GM21447 (cell line): ENCODE measurements around the gene ZNF550.

Experiments used
- ATAC-seq: cut with Tn5 transposase; IDR thresholded peaks from one replicate; pipeline ENCODE4 v1.9.1; 2021; ENCODE audit not compliant: unreplicated experiment

ZNF550 gene

DNA sequence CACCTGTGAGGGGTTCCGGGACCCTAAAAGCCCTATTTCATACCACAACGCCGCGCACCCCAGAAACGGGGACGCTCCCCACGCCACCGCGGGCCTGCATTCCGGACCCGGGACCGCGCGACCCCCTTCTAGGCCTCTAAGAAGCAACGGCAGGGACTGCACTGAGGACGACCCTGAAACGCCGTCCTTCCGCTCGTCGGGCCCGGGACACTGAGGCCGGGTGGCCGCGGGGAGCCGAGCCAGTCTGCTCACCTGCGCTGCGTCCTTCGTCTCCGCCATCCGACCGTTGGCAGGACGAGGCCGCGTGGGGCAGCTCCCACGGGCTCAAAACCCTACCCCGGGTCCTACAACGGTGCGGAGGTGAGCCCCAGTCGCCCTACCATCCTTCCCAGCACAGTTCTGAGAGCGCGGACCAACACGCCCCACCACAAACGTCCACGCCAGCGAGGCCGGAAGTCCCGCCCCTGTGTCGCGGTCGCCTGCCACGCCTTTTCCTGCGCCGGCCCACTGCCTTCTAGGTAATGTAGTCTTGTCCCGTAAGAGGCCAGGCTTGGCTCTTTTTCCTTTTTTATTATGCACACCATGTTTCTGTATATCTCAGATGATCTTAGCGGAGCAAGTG is at the start of gene ZNF550:
Gene ZNF550, minus strand, starts transcription at position 460 of the 622 bp plus-strand sequence. Its CDS starts 181 bp downstream, at position 279.
- ATAC-seq: peak; percentile 99

DNA sequence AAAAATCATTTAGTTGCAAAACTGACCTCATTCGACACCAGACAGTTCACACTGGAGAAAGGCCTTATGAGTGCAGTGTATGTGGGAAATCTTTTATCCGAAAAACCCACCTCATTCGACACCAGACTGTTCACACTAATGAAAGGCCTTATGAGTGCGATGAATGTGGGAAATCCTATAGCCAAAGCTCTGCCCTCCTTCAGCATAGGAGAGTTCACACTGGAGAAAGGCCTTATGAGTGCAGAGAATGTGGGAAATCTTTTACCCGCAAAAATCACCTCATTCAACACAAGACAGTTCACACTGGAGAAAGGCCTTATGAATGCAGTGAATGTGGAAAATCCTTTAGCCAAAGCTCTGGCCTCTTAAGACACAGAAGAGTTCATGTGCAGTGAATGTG is 47.3 kb upstream of the ZNF550 start:
- ATAC-seq: no peak

DNA sequence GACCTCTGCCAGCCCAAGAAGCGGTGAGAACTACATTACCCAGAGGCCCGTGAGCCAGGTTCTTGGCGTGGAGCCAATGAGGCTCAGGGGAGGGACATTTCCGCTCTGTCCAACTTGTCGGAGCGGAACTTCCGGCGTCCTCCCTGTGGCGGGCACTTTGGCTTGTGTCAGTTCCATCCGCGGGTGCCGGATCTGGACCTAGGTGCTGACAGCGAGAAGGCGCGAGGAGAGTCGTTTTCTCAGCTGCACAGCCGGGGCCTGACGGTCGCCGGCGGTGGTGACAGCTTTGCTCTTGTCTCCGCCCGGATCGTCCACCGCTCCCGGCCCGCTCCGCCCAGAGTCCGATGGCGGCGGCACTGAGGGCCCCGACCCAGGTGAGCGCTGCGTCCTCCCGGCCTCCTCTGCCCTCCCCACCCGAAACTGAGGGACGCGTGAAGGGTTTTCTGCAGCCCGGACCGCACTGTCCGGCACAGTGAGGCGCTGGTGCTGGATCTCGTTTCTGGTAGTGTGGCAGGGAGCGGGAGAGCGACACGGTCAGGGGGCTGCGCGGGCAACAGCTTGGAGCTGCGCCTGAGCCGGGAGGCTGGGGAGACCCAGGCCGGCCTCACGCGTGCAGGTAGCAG is 40.2 kb upstream of the ZNF550 start, which contains the start of gene ZNF530:
Gene ZNF530, plus strand, starts transcription at position 125 of the 623 bp plus-strand sequence. CDS start 4,461 bp downstream, outside the sequence.
- ATAC-seq: peak; percentile 97

DNA sequence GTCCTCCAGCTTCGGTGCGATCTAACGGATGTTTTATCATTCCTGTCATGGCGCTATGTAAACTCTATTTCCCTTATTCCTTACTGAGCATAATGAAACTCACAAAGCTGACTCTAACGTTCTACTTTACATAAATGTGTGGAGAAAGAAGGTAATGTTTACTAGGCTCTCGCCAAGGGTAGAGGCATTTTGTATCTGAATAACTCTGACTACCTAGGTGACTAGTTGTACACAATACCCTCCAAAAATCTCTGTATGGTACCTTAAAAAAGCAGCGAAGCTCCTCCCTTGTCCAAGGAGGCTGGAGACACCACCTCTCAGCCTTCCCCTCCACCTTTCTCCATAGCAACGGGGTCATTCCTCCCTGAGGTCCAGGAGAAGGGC is 39.7 kb upstream of the ZNF550 start:
- no peak for ATAC-seq

DNA sequence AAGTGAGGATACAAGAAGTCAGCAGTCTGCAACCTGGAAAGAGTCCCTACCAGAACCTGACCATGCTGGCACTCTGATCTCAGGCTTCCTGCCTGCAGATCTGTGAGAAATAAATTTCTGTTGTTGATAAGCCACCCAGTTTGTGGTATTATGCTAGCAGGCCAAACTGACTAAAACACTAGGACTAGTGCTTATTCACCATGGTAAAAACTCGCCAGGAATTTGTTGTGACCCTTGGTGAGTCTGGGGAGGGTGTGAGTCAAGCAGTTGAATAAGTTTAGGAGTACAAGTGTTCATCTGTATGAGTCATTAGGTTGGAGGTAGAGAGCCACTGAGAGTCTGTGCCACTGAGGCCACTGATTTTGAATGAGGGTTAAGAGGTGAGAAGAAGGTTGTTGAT is 27.9 kb upstream of the ZNF550 start:
- no peak for ATAC-seq

DNA sequence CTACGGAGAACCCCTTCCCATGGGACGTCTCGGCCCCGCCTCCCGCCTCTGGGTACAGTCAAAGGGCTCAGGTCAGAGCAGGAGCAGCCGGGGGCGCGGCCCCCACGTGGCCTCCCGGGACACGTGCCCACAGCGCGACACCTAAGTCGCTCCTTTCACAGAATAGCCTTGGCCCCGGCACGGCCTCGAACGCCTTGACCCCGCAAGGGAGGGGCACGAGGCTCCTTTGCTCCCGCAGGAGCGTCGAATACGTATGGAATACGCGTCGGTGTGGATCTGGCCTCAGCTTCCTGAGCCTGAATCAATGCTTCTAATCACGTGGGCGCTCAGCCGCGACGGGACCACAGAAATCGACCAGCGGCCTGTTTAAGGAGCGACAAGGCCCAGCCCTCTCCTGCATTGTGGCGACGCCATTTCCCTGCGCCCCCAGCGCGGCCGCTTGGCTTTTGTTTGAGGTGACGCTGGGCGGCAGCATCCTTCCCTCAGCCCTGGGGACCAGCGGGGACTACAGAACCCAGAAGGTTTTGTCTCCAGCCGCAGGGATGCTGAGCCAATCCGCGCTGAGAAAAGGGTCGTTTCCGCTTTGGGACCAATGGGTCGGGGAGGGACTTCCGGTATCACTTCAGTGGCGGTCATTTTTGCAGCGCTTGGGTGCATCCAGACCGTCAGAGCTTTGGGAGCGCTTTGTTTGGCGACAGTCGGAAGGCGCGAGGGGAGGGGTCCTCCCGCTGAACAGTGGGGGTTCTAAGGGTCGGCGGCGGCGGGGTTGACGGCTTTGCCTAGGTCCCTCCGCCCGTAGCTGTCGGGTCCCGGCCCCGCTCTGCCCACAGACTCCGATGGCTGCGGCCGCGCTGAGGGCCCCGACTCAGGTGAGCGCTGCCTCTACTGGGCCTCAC is 24.1 kb upstream of the ZNF550 start, which contains the start of gene ZIK1:
Gene ZIK1, plus strand, starts transcription at position 625 of the 896 bp plus-strand sequence. Its CDS starts 212 bp downstream, at position 837.
- ATAC-seq: peak; percentile 85

DNA sequence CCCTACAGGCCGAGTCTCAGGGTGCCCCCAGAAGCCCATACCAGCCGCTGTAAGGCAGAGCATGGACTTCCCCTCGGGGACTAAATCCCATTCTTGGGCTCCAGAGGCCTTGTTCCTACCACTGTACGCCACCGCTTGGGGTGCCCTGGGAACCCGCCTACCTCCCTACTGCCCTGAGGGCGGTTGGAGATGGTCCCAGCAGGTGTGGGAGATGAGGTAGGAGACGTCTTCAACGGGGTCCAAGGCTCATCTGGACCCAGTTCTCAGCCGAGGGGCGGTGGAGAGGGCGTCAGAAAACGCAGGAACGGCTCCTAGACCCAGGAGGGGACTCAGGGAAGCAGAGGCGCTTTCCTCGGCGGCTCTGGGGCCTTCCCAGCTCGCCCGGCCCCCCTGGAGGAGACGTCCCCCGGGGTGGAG is 23.4 kb upstream of the ZNF550 start:
- no peak for ATAC-seq

DNA sequence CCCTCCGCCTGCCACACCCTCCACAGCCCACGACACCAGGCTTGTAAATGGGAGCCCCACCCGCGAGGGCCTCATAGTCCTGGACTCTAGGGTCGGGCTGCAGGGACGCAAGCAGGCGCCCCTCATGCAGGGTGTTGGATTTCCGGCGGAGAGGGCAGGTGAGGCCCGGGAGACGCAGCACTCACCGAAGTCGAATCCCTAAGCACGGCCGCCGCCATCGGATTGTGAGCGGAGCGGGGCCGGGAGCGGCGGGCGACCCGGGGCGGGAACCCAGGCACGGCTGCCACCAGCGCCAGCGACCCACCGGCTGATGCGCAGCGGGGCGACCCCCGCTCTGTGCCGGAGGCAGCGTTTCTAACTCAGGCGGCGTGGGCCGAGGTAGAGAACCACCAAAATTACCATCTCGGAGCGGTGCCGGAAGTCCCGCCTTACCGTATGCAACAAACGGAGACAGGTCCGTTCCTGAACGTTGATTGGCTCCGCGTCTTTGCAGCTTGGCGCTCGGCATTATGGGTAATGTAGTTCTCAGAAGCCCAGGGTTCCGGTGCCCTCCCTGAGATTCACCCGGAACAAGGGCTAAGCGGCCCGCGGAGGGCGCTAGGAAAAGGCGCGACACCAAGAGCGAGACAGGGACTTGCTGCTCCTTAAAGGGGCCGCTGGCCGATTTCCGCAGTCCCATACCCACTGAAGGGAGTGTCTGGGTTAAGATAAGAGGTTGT is 19.0 kb upstream of the ZNF550 start, which contains the start of gene ZNF416:
Gene ZNF416, minus strand, starts transcription at position 425 of the 719 bp plus-strand sequence. Its CDS starts 207 bp downstream, at position 218.
- ATAC-seq: peak; percentile 92

DNA sequence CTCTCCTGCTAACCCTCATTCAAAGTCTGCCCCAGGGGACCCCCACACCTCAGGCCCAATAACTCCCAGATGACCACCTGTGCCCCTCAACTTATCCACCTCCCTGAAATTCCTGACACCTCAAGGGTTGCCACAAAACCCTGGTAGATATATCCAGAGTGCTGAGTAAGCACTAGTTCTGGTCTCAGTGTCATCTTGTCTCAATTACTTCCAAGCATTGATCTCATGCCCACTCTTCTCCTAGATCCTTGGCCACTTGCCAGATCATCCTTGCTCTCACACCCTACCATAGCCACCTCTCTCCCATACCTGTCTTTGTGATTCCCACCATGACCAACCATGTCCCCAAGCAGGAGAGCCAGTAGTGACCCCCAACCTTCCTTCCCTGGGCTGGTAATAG is 17.0 kb upstream of the ZNF550 start:
- ATAC-seq: no peak

DNA sequence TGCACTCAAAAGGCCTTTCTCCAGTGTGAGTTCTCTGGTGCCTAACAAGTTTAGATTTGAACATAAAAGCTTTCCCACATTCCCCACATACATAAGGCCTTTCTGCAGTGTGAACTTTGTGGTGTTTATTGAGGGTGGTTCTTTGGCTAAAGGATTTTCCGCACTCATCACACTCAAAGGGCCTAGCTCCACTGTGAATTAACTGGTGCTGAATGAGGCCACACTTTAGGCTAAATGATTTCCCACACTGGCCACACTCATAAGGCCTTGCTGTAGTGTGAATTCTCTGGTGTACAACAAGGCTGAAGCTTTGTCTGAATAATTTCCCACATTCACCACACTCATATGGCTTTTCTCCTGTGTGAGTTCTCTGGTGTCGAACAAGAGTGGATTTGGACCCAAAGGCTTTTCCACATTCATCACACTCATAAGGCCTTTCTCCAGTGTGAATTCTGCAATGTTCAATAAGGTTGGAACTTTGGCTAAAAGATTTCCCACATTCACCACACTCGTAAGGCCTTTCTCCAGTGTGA is 12.8 kb upstream of the ZNF550 start:
- ATAC-seq: no peak

DNA sequence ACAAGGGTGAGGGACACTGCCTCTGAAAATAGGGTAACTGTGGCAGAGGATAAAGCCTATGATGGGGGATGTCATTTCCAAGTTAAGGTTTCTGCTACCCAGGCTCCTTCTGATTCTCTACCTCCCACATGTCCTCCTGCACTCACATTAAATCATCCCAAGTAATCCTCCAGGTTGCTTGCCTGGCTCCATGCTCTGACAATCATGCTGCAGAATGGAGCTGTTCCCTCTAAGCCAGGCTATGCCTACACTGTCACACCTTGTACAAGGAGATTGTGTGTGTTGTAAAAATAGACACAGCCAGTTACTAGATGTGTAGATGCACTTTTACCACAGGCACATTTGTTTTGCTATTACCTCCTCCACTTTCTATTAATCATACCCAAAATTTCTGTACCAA is 11.0 kb upstream of the ZNF550 start:
- ATAC-seq: no peak

DNA sequence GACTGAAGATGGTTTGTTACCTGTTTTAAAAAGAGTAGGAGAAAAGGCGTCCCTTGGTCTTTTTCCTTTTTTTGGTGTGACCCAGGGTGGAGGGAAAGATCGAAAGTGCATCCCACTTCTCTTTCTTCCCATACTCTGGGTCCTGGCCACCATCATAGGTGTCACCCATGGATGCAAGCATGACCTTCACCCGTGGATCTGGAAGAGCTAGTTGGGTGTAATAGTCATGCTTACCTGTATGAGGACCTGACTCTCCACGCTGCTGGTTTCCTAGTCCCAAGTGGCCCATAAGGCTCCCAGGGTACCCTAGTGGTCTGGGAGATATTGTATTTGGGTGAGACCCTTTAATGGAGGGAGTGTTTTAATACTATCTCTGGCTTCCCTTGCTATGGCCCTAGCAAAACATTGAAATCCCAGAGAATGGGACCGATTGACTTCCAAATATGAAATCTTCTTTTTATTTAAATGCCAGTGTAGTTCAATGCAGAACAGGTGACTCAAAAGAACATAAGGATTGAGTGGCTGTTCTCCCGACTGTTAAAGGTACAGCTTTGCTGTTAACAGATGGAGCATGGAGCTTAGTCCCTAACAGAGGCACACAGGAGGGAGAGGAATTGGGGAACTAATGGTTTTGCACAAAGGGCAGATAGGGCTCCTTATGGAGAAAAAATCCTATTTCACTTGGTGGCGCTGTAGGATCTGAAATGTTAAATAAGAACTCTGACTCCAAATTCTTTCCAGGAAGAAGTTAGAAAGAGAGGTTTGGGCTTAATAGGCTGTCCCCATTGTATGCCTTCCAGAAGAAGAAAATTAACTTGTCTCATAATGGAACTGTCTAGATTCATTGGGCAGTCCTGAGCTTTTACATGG is 7.0 kb upstream of the ZNF550 start:
- ATAC-seq: no peak

DNA sequence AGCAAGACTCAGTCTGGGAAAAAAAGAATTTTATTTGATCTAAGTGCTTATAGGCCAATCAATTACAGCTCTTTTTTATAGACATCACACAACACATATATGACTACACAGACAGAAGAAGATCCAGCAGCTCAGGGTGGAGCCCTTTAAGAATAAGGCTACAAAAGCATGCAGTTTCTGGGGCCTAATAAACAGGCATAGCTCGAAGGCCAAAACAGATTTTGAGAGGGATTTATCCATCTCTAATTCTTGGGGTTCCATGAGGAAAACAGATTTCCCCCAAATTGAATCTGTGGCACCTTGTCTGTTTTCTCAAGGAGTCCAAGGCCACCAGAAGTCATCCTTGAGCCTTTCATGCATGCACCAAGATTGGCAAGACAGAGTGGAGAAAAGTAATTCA is 3.9 kb upstream of the ZNF550 start:
- no peak for ATAC-seq

DNA sequence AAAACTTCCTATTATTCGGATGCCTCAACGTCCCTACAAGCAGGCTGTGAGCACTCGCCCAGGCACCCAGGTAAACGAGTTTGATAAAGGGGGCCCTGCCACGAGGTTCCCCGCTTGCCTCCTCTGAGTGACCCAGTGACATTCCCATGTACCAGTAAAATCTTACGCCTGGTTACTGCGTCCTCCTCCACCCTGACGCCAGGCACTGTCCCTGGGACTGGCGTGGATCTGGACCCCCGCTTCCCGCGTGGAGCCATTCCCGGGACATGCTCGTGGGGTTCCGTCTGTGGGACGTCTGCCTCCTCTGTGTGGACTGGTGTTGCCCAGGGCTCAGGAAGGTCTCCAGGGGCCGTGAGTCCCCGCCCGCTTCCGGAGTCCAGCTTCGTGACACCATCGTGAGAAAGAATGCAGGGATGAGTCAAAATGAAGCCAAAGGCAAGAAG is 407 bp upstream of the ZNF550 start:
- no peak for ATAC-seq

DNA sequence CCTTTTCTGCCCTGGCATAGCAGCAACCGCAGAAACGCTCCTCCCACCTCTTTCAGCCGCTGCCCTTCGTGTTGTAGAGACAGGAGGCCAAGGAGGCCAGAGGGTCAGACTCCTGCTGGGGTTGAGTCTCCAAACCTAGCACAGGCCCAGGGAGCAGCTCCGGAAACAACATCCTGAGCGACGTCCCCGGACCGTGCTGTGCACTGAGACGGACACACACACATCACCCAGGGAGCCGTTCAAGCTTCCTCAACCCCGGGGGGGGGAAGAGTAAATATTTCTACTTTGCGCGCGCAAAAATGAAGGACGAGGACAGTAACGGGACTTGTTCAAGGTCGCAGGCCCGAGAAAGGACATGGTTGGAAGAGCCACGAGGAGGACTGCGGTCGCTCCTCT is 657 bp downstream of the ZNF550 start:
- peak; percentile 41 for ATAC-seq

DNA sequence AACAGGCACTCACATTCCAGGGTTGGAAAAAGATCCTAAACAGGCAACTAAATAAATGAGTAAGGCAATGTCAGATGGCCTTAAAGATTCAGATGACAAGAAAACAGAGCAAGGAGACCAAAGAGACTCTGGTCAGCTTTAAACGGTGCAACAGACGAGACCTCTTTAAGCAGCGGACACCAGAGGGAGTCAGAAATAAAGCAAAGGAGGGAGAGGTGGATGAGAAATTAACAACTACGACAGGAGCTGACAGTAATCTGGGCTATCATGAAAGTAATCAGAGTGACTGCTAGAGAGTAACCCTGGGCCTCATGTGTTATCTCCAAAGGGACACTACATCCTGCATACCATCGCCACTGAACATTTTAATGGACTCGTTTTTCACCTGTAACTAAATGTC is 1.1 kb downstream of the ZNF550 start:
- ATAC-seq: no peak

DNA sequence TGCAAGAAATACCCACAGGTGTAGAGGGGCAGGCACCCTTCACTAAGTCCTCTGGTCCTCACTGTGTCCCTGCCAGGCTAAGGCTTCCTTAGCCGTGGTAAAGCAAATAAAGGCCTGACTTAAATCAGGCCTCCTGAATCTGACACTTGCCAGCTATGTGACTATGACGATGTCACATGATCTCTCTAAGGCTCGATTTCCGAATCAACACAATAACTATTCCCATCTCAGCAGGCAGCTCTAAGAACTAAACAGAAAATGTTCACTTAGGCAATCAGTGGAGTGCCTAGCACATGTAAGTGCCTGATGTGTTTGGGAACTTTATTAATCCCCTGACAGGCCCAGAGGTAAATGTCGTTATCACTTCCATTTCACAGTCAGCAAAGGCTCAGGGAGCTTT is 2.0 kb downstream of the ZNF550 start:
- no peak for ATAC-seq

DNA sequence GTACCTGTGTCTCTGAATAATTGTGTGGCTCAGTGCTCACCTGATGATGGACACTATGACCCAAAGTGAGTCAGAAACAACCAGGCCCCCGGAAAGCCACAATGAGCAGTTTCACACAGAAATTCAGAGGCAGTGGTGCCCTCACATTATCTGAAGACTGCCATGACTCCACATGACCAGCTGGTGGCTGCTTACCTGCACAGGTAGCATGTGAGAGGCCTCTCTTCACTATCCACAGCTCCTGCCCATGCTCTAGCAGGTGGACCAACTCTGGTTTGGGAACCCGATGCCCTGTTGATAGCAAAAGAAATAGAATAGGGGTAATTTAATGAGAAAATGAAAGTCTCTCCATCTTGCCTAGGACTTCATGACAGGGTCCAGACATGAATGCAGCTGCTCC is 7.2 kb downstream of the ZNF550 start:
- ATAC-seq: no peak

DNA sequence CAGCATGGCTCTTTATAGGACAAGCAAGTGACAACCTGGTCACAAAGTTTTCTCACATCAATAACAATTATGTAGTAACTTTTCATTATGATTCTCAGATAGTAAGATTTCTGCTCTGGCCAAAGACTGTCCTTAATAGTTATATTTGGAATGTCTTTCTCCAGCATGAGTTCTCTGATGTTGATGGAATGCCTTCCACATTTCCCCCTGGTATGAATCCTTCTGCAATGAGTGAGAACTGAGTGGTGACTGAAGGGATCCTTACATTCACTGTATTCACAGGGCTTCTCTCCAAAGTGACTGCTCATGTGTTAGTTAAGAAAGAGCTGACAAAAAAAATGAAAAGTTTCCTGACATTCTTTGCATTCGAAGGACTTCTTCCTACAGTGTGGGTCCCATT is 13.2 kb downstream of the ZNF550 start:
- ATAC-seq: no peak
